ENCODE results near the gene ZFP36.

The ZFP36 gene

GRCh38 chr19:39384839-39385568 is 21.6 kb upstream of the ZFP36 start:
- DNase-seq (ENCODE audit: low read depth), result no peak

DNA sequence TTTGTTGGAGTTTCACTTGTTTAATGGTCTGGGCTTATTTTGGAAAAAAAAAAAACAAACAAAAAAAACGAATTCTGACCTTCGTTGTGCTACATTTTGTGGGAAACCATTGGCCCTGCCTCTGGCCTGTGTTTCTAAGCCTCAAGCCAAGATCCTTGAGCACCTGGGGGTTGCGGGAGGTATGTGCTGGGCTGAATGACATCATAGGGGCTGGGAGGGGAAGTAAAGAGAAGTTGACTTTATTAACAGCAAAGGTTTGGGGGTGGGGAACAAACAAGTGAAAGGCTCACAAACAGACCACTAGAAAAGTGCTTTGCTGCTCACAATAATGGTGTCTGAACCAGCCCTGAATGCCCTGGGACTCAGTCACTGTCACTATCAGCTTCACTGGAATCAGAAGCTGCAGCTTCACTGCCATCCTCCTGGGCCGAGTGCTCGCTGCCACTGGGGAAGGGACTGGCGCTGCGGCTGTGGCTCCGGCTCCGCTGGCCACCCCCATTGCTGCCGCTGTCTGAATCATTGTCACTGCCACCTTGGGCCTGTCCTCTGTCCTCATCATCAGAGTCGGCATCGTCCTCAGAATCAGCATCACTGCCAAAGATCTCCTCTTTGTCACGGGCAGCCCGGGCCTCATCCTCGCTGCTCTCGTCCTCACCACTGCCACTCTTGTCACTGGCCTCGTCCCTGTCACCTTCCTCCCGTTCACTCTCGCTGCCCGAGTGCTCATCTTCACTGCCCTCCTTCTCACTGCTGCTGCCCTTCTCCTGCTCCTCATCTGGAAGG is 20.8 kb upstream of the ZFP36 start:
- no peak for DNase-seq (ENCODE audit: low read depth)

GRCh38 chr19:39386557-39386956 is 20.1 kb upstream of the ZFP36 start:
- no peak for DNase-seq (ENCODE audit: low read depth)

- no peak for DNase-seq (ENCODE audit: low read depth)
Observed at GRCh38 chr19:39388657-39389056, 18.0 kb upstream of the ZFP36 start.

- no peak for DNase-seq (ENCODE audit: low read depth)
Observed at GRCh38 chr19:39389631-39390414, 16.8 kb upstream of the ZFP36 start.

- DNase-seq (ENCODE audit: low read depth), result no peak
Observed at GRCh38 chr19:39390451-39390750, 16.2 kb upstream of the ZFP36 start.

GRCh38 chr19:39390751-39391437 is 15.8 kb upstream of the ZFP36 start, which contains the start of the genes MED29 and PAF1:
Gene MED29 (plus strand): TSS chr19:39391378. CDS start chr19:39391423, 45 bp downstream.
Gene PAF1 (minus strand): TSS chr19:39391106. CDS start chr19:39390864, 242 bp downstream.
- peak; percentile 93 for DNase-seq (ENCODE audit: low read depth)

GRCh38 chr19:39397360-39398296 is 9.0 kb upstream of the ZFP36 start:
- DNase-seq (ENCODE audit: low read depth), result peak; percentile 89

DNA sequence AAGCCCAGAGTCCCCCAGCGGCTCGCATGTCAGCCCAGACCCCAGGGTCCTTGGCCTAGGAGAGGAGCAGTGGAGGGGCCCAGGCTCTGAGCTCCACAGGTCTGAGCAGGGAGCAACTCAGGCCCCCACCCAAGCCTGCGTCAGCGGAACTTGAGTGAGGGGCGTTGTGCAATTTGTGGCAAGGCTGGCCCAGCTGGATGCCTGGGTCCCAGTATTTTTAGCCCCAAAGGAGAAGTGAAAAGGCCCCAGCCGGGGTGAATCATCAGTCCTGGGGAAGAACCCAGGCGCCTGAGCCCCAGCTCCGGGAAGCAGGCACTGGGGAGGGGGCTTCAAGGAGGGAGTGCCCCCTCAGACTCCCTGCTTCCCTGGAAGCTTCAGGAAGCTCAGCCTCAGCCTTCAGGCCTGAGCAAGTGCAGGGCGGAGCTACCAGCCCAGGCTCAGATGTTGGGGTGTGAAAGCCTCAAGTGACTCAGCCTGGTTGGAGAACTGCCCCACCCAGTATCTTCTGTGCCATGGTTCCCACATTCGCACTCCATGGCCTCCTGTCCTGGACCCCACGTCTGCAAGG is 8.3 kb upstream of the ZFP36 start:
- DNase-seq (ENCODE audit: low read depth), result peak; percentile 49

- no peak for DNase-seq (ENCODE audit: low read depth)
Observed at GRCh38 chr19:39399668-39400050, 7.0 kb upstream of the ZFP36 start.

DNA sequence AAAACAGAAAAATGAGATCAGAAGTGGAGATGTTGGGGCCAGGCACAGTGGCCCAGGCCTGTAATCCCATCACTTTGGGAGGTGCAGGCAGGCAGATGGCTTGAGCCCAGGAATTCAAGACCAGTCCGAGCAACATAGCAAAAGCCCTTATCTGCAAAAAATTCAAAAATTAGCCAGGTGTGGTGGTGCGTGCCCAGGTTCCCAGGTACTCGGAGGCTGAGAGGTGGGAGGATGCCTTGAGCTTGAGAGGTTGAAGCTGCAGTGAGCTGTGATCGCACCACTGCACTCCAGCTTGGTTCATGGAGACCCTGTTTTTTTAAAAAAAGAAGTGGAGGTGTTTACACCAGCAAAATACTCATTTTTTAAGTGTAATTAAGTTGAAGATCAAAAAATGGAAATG is 6.6 kb upstream of the ZFP36 start:
- no peak for DNase-seq (ENCODE audit: low read depth)

DNA sequence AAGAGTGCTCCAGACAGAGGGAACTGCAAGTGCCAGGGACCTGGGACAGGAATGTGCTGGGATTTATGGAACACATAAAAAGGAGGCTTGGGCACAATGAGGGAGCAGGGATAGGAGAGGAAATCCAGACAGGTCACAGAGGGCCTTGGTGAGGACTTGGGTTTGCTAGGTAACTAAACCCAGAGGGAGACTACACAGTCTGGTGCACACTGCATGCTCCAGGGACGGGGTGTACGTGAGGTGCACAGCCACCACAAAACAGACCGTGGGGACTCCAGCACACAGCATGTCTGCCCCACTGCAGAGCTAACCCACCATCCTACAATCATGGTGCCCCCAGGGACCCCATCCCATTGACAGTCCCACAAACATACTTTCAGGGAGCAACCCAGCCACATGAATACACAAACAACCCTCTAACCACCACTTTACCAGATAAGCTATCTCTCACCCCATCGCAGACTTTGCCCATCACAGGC is 5.5 kb upstream of the ZFP36 start:
- no peak for DNase-seq (ENCODE audit: low read depth)

GRCh38 chr19:39401549-39402345 is 4.9 kb upstream of the ZFP36 start:
- DNase-seq (ENCODE audit: low read depth), result peak; percentile 77

- peak; percentile 79 for DNase-seq (ENCODE audit: low read depth)
Observed at GRCh38 chr19:39402346-39403300, 4.0 kb upstream of the ZFP36 start.

DNA sequence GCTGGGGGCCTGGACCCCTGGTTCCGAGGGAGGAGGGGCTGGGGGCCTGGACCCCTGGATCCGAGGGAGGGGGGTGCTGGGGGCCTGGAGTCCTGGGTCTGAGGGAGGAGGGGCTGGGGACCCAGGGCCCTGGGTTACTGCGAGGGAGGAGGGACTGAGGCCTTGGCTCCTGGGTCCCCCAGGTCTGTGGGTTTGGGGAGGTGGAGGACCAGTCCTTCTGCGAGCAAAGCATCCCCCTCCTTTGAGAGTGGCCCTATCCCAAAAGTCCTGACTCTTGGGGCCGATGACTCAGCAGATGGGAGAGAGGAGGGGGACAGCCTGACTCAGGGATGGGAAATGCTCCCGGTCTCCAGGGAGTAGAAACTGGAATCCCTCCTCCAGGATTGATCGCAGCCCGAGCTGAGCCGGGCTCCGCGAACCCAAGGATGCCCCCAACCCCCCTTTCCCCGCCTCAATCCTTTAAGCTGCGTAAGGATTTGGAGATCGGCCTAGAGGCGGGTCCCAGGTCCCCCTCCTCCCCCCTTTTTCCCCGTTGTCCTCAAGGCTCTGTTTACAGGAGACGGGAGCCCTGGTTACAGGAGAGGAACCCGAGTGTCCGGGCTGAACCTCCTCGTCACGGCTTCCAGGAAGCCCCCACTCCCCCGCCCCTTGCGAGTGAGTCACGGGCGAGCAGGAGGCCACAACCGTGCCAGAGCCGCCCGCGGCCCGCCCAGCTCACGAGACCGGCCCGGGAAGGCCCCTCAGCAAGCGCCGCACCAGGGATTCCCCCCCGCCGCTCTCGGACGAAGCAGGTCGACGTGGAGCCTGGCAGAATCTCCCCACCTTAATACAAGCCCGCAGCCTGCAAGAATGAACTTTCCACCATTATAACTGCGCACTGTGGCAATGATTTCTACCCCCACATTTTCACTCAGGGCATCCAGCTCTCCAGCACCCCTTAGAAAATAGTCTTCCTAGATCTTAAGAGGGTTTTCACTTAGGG is 3.0 kb upstream of the ZFP36 start:
- DNase-seq (ENCODE audit: low read depth), result peak; percentile 94

- no peak for DNase-seq (ENCODE audit: low read depth)
Observed at GRCh38 chr19:39405261-39405957, 1.2 kb upstream of the ZFP36 start.
